ENCODE data around the gene SNX25. TPM values are rescaled to one million over a fixed set of nuclear protein-coding genes. Genes with fewer than 3 reads are reported as not detected.

Gene SNX25
- total and polyA plus RNA-seq, 2 donors: 9.9 to 32.7 TPM

GRCh38 chr4:185371702-185372101 lies 162.3 kb downstream of the SNX25 start:
- Histone ChIP-seq H3K4me1 (ENCODE audit: insufficient read depth) (no peaks in the 10 kb centered on the region), H3K36me3 (ENCODE audit: insufficient read depth) (no peaks in the 10 kb centered on the region), H3K27ac (ENCODE audit: low read depth) (no peak overlapping the region), H3K4me3 (ENCODE audit: low read depth, low read length) (no peak overlapping the region)
- DNase-seq (ENCODE audit: extremely low spot score): no peak
- WGBS: 83% methylated on average over 11 of the region's 11 CpGs

- H3K4me1 ChIP-seq (ENCODE audit: insufficient read depth): no peaks in the 10 kb centered on the region
- WGBS: 89% methylated on average over 7 of the region's 7 CpGs
- no peak for DNase-seq (ENCODE audit: extremely low spot score)
- no peak overlapping the region for H3K4me3 ChIP-seq (ENCODE audit: low read depth, low read length)
- H3K36me3 ChIP-seq (ENCODE audit: insufficient read depth): no peaks in the 10 kb centered on the region
- no peak overlapping the region for H3K27ac ChIP-seq (ENCODE audit: low read depth)
These were observed 164.6 kb downstream of the SNX25 start for GRCh38 chr4:185374027-185374426.

- Histone ChIP-seq H3K27ac (ENCODE audit: low read depth) (no peak overlapping the region), H3K4me3 (ENCODE audit: low read depth, low read length) (no peak overlapping the region), H3K36me3 (ENCODE audit: insufficient read depth) (no peaks in the 10 kb centered on the region), H3K4me1 (ENCODE audit: insufficient read depth) (no peaks in the 10 kb centered on the region)
- DNase-seq (ENCODE audit: extremely low spot score): no peak
- WGBS: 75% methylated on average over 6 of the region's 6 CpGs
These were observed 165.2 kb downstream of the SNX25 start for GRCh38 chr4:185374573-185374972.

GRCh38 chr4:185378264-185378663 lies 168.9 kb downstream of the SNX25 start:
- no peak for DNase-seq (ENCODE audit: extremely low spot score)
- Histone ChIP-seq H3K4me3 (ENCODE audit: low read depth, low read length) (no peak overlapping the region), H3K27ac (ENCODE audit: low read depth) (no peak overlapping the region), H3K4me1 (ENCODE audit: insufficient read depth) (no peaks in the 10 kb centered on the region), H3K36me3 (ENCODE audit: insufficient read depth) (no peaks in the 10 kb centered on the region)
- WGBS: 87% methylated on average over 6 of the region's 6 CpGs

GRCh38 chr4:185379326-185380295 lies 170.2 kb downstream of the SNX25 start:
- Histone ChIP-seq H3K36me3 (ENCODE audit: insufficient read depth) (no peaks in the 10 kb centered on the region), H3K4me3 (ENCODE audit: low read depth, low read length) (no peak overlapping the region), H3K4me1 (ENCODE audit: insufficient read depth) (no peaks in the 10 kb centered on the region), H3K27ac (ENCODE audit: low read depth) (no peak overlapping the region)
- DNase-seq (ENCODE audit: extremely low spot score): no peak
- 94% methylated on average over 13 of the region's 13 CpGs for WGBS

GRCh38 chr4:185380320-185380719 lies 170.9 kb downstream of the SNX25 start:
- no peak for DNase-seq (ENCODE audit: extremely low spot score)
- no peaks in the 10 kb centered on the region for H3K4me1 ChIP-seq (ENCODE audit: insufficient read depth)
- H3K4me3 ChIP-seq (ENCODE audit: low read depth, low read length): no peak overlapping the region
- no peaks in the 10 kb centered on the region for H3K36me3 ChIP-seq (ENCODE audit: insufficient read depth)
- no peak overlapping the region for H3K27ac ChIP-seq (ENCODE audit: low read depth)
- 90% methylated on average over 1 of the region's 1 CpG for WGBS

GRCh38 chr4:185381288-185382196 lies 172.1 kb downstream of the SNX25 start:
- WGBS: 59% methylated on average over 4 of the region's 4 CpGs
- DNase-seq (ENCODE audit: extremely low spot score): no peak
- no peak overlapping the region for H3K4me3 ChIP-seq (ENCODE audit: low read depth, low read length)
- no peaks in the 10 kb centered on the region for H3K36me3 ChIP-seq (ENCODE audit: insufficient read depth)
- no peaks in the 10 kb centered on the region for H3K4me1 ChIP-seq (ENCODE audit: insufficient read depth)
- H3K27ac ChIP-seq (ENCODE audit: low read depth): no peak overlapping the region

- no peak overlapping the region for H3K4me3 ChIP-seq (ENCODE audit: low read depth, low read length)
- no peak for DNase-seq (ENCODE audit: extremely low spot score)
- H3K4me1 ChIP-seq (ENCODE audit: insufficient read depth): no peaks in the 10 kb centered on the region
- no peak overlapping the region for H3K27ac ChIP-seq (ENCODE audit: low read depth)
- no peaks in the 10 kb centered on the region for H3K36me3 ChIP-seq (ENCODE audit: insufficient read depth)
These were observed 173.4 kb downstream of the SNX25 start for GRCh38 chr4:185382754-185383153.

- H3K27ac ChIP-seq (ENCODE audit: low read depth): no peak overlapping the region
- 77% methylated on average over 4 of the region's 4 CpGs for WGBS
- H3K4me3 ChIP-seq (ENCODE audit: low read depth, low read length): no peak overlapping the region
- DNase-seq (ENCODE audit: extremely low spot score): peak; percentile 17
- no peaks in the 10 kb centered on the region for H3K36me3 ChIP-seq (ENCODE audit: insufficient read depth)
- H3K4me1 ChIP-seq (ENCODE audit: insufficient read depth): no peaks in the 10 kb centered on the region
These were observed 174.1 kb downstream of the SNX25 start for GRCh38 chr4:185383451-185383850.

GRCh38 chr4:185384061-185384460 lies 174.7 kb downstream of the SNX25 start:
- Histone ChIP-seq H3K4me3 (ENCODE audit: low read depth, low read length) (no peak overlapping the region), H3K4me1 (ENCODE audit: insufficient read depth) (no peaks in the 10 kb centered on the region), H3K36me3 (ENCODE audit: insufficient read depth) (no peaks in the 10 kb centered on the region), H3K27ac (ENCODE audit: low read depth) (no peak overlapping the region)
- no peak for DNase-seq (ENCODE audit: extremely low spot score)
- whole genome bisulfite sequencing: 90% methylated on average over 2 of the region's 2 CpGs

- H3K27ac ChIP-seq (ENCODE audit: low read depth): no peak overlapping the region
- H3K4me3 ChIP-seq (ENCODE audit: low read depth, low read length): no peak overlapping the region
- H3K36me3 ChIP-seq (ENCODE audit: insufficient read depth): no peaks in the 10 kb centered on the region
- no peak for DNase-seq (ENCODE audit: extremely low spot score)
- no peaks in the 10 kb centered on the region for H3K4me1 ChIP-seq (ENCODE audit: insufficient read depth)
- 13% methylated on average over 10 of the region's 10 CpGs for WGBS
These were observed 175.5 kb downstream of the SNX25 start for GRCh38 chr4:185384930-185385331.

GRCh38 chr4:185387957-185388356 lies 178.6 kb downstream of the SNX25 start:
- 94% methylated on average over 12 of the region's 12 CpGs for WGBS
- DNase-seq (ENCODE audit: extremely low spot score): no peak
- Histone ChIP-seq H3K4me3 (ENCODE audit: low read depth, low read length) (no peak overlapping the region), H3K27ac (ENCODE audit: low read depth) (no peak overlapping the region), H3K4me1 (ENCODE audit: insufficient read depth) (no peaks in the 10 kb centered on the region), H3K36me3 (ENCODE audit: insufficient read depth) (no peaks in the 10 kb centered on the region)

- H3K27ac ChIP-seq (ENCODE audit: low read depth): no peak overlapping the region
- DNase-seq (ENCODE audit: extremely low spot score): no peak
- WGBS: 94% methylated on average over 6 of the region's 6 CpGs
- no peaks in the 10 kb centered on the region for H3K36me3 ChIP-seq (ENCODE audit: insufficient read depth)
- no peaks in the 10 kb centered on the region for H3K4me1 ChIP-seq (ENCODE audit: insufficient read depth)
- H3K4me3 ChIP-seq (ENCODE audit: low read depth, low read length): no peak overlapping the region
These were observed 181.5 kb downstream of the SNX25 start for GRCh38 chr4:185390941-185391340.

- H3K27ac ChIP-seq (ENCODE audit: low read depth): no peak overlapping the region
- H3K4me1 ChIP-seq (ENCODE audit: insufficient read depth): no peaks in the 10 kb centered on the region
- 88% methylated on average over 1 of the region's 1 CpG for WGBS
- H3K4me3 ChIP-seq (ENCODE audit: low read depth, low read length): no peak overlapping the region
- H3K36me3 ChIP-seq (ENCODE audit: insufficient read depth): no peaks in the 10 kb centered on the region
- no peak for DNase-seq (ENCODE audit: extremely low spot score)
These were observed 182.8 kb downstream of the SNX25 start for GRCh38 chr4:185392156-185392555.
